ENCODE measurements around the gene SGMS1.

The SGMS1 gene

GRCh38 chr10:50600286-50600685, 23.5 kb downstream of the SGMS1 start:
- no peak overlapping the region for H3K4me3 ChIP-seq (ENCODE audit: low read length)

GRCh38 chr10:50596897-50597296, 26.9 kb downstream of the SGMS1 start:
- TF ChIP-seq CTCF (conservative IDR thresholded peaks at IDR 0.05; ENCODE audit: low read length): no peak

More at GRCh38 chr10:50600286-50600685, 23.5 kb downstream of the SGMS1 start:
- DNase-seq (ENCODE audit: low read depth): no peak
- TF ChIP-seq CTCF (conservative IDR thresholded peaks at IDR 0.05; ENCODE audit: low read length): no peak

GRCh38 chr10:50596456-50596855, 27.3 kb downstream of the SGMS1 start:
- no peak overlapping the region for H3K4me3 ChIP-seq (ENCODE audit: low read length)
- TF ChIP-seq CTCF (conservative IDR thresholded peaks at IDR 0.05; ENCODE audit: low read length): no peak
- DNase-seq (ENCODE audit: low read depth): no peak

More at GRCh38 chr10:50596897-50597296, 26.9 kb downstream of the SGMS1 start:
- DNase-seq (ENCODE audit: low read depth): no peak
- no peak overlapping the region for H3K4me3 ChIP-seq (ENCODE audit: low read length)

- H3K4me3 ChIP-seq (ENCODE audit: low read length): no peak overlapping the region
- no peak for DNase-seq (ENCODE audit: low read depth)
- no peak for TF ChIP-seq CTCF (conservative IDR thresholded peaks at IDR 0.05; ENCODE audit: low read length)
Observed at GRCh38 chr10:50595785-50596184, 28.0 kb downstream of the SGMS1 start.

- no peak for TF ChIP-seq CTCF (conservative IDR thresholded peaks at IDR 0.05; ENCODE audit: low read length)
- DNase-seq (ENCODE audit: low read depth): peak; percentile 87
- no peak overlapping the region for H3K4me3 ChIP-seq (ENCODE audit: low read length)
Observed at GRCh38 chr10:50593523-50594376, 30.0 kb downstream of the SGMS1 start.

GRCh38 chr10:50592961-50593418, 30.8 kb downstream of the SGMS1 start:
- TF ChIP-seq CTCF (conservative IDR thresholded peaks at IDR 0.05; ENCODE audit: low read length): no peak
- DNase-seq (ENCODE audit: low read depth): peak; percentile 37
- H3K4me3 ChIP-seq (ENCODE audit: low read length): no peak overlapping the region

GRCh38 chr10:50590935-50591334, 32.8 kb downstream of the SGMS1 start:
- DNase-seq (ENCODE audit: low read depth): no peak
- TF ChIP-seq CTCF (conservative IDR thresholded peaks at IDR 0.05; ENCODE audit: low read length): no peak
- H3K4me3 ChIP-seq (ENCODE audit: low read length): no peak overlapping the region
